Liver (tissue), 3 donors: Measurements from ENCODE around the gene UBR3.

Experiments
- CTCF ChIP-seq: fragments of 150-350 bp; IDR thresholded peaks from 2 replicates; pipeline ENCODE4 v1.5.1; 2017; ENCODE audit warnings: improper control_type of control experiment, low read depth, low read length; ENCODE audit not compliant: missing input control
- FOXA1 ChIP-seq: IDR thresholded peaks from 2 replicates; pipeline ENCODE4 v1.6.1; 2016; ENCODE audit warnings: antibody characterized with exemption
- GABPA ChIP-seq, 2 donors: IDR thresholded peaks in 1 of 2; conservative IDR thresholded peaks in 1 of 2; 2 replicates each; pipeline ENCODE4 v1.6.1; 2016; ENCODE audit warnings: antibody characterized with exemption in 2 of 2, mild to moderate bottlenecking in 1 of 2, moderate library complexity in 1 of 2
- HNF4A ChIP-seq, 2 donors: conservative IDR thresholded peaks; 2 replicates each; pipeline ENCODE4 v1.6.1; 2016; ENCODE audit warnings: antibody characterized with exemption in 2 of 2, mild to moderate bottlenecking in 2 of 2
- JUND ChIP-seq, 2 donors: IDR thresholded peaks; 2 replicates each; pipeline ENCODE4 v1.6.1; 2016; ENCODE audit warnings: antibody characterized with exemption in 2 of 2
- NR2F2 ChIP-seq: IDR thresholded peaks from 2 replicates; pipeline ENCODE4 v1.6.1; 2016; ENCODE audit warnings: antibody characterized with exemption
- RAD21 ChIP-seq, 2 donors: IDR thresholded peaks; 2 replicates each; pipeline ENCODE4 v1.6.1; 2016; ENCODE audit warnings: antibody characterized with exemption in 2 of 2, mild to moderate bottlenecking in 2 of 2
- REST ChIP-seq: IDR thresholded peaks from 2 replicates; pipeline ENCODE4 v1.6.1; 2016; ENCODE audit warnings: antibody characterized with exemption, mild to moderate bottlenecking
- SP1 ChIP-seq: IDR thresholded peaks from 2 replicates; pipeline ENCODE4 v1.6.1; 2018; ENCODE audit warnings: antibody characterized with exemption, mild to moderate bottlenecking
- YY1 ChIP-seq: IDR thresholded peaks from 2 replicates; pipeline ENCODE4 v1.6.1; 2016; ENCODE audit warnings: antibody characterized with exemption, mild to moderate bottlenecking
- ZBTB33 ChIP-seq: IDR thresholded peaks from 2 replicates; pipeline ENCODE4 v1.6.1; 2016; ENCODE audit warnings: antibody characterized with exemption
- donor health status: healthy.
- donor health status: healthy.

GRCh38 chr2:169976335-169976851, 149.1 kb downstream of the UBR3 start:
- no peak for TF ChIP-seq JUND (IDR thresholded peaks at IDR 0.05)
- no peak for TF ChIP-seq NR2F2
- no peak for TF ChIP-seq REST
- no peak for TF ChIP-seq CTCF
- TF ChIP-seq ZBTB33 = no peak
- TF ChIP-seq HNF4A (conservative IDR thresholded peaks at IDR 0.05) = no peak
- no peak for TF ChIP-seq GABPA (IDR thresholded peaks at IDR 0.05 in 1 of 2, conservative IDR thresholded peaks at IDR 0.05 in 1 of 2)
- TF ChIP-seq YY1 = no peak
- no peak for TF ChIP-seq SP1
- no peak for TF ChIP-seq FOXA1
- TF ChIP-seq RAD21 (IDR thresholded peaks at IDR 0.05) = no peak
